HK-2 (cell line): Measurements from ENCODE around the gene KIAA0825.

Experiments used
- DNase-seq: peaks from one replicate; pipeline ENCODE4 v3.0.0-alpha.2; 2018; ENCODE audit not compliant: unreplicated experiment

Gene KIAA0825

GRCh38 chr5:94308442-94308841, 310.0 kb downstream of the KIAA0825 start:
- no peak for DNase-seq

DNA sequence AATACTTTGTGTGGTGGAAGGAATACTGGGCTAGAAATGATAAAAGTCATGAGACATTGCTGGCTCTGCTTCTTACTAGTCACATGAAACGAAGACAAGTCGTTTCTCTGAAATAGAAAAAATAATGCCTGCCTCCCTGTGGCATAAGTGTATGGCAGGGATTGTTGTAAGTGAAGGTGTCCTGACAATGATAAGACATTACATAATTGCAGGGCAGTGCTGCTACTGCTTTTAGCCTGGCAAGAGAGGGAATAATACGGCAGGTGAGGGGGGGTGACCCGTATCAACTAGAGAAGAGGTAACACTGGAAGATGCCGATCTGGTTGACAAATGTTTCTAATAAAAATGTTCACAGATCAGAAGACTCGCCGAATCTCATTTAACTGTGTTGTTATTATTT, 314.3 kb downstream of the KIAA0825 start:
- no peak for DNase-seq

DNA sequence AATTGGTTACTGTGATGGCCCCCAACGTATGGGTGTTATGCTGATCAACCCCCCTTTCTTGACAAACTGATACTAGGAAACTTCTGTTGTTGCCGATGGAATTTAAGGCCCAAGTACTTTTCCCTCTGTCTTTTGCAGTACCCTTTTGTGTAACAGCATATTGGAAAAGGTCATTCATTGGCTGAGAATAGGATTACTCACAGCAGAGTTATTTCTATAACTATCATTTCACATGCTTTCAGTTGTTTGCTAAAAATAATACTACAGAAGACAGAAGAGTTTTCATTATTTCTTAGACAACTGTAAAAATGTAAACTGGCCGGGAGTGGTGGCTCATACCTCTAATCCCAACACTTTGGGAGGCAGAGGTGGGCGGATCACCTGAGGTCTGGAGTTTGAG, 329.5 kb downstream of the KIAA0825 start:
- no peak for DNase-seq

GRCh38 chr5:94285984-94286383, 332.4 kb downstream of the KIAA0825 start:
- no peak for DNase-seq

- DNase-seq: no peak
Measured at GRCh38 chr5:94283093-94283492, 335.3 kb downstream of the KIAA0825 start.

- no peak for DNase-seq
Measured at GRCh38 chr5:94281236-94281801, 337.1 kb downstream of the KIAA0825 start.

GRCh38 chr5:94276751-94277150, 341.7 kb downstream of the KIAA0825 start:
- DNase-seq: no peak

DNA sequence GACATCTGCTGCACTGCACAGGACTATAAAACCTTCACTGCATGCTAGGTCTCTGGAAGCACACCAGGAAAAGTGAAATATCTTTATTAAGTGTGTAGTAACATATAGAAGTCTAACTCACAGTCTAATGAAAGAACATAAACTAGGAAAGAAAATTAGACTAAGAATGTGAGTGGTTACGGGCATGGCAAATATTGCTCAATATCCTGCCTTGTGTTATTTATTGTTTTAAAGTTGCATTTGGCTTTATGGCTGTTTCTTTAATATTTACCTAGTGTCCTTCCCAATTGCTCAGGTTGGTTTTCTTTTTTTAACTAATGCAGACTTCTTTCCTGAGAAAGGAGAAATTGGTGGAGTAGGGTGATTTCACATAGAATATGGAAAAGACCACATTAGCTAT, 342.4 kb downstream of the KIAA0825 start:
- no peak for DNase-seq

- no peak for DNase-seq
Measured at GRCh38 chr5:94274707-94275106, 343.7 kb downstream of the KIAA0825 start.

DNA sequence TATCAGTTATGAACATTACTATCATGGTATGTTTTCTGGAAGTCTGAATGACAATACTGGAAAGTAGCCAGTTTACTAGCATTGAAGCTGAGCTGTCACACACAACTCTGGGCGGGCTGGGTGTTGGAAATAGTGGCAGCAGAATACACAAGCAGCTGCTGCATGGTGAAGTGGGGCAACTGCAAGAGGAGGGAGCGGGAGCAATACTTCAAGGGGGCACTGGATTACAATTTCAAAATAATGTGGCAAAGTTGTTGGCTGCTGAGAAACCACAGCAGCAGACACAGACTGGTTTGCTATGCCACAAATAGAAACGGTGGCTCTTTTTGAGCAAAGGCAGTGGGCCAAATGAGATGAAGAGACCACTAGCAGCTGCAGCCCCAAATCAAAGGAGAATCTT, 350.2 kb downstream of the KIAA0825 start:
- DNase-seq: no peak

- DNase-seq: no peak
Measured at GRCh38 chr5:94267350-94267899, 351.0 kb downstream of the KIAA0825 start.

- no peak for DNase-seq
Measured at GRCh38 chr5:94266170-94266569, 352.2 kb downstream of the KIAA0825 start.

DNA sequence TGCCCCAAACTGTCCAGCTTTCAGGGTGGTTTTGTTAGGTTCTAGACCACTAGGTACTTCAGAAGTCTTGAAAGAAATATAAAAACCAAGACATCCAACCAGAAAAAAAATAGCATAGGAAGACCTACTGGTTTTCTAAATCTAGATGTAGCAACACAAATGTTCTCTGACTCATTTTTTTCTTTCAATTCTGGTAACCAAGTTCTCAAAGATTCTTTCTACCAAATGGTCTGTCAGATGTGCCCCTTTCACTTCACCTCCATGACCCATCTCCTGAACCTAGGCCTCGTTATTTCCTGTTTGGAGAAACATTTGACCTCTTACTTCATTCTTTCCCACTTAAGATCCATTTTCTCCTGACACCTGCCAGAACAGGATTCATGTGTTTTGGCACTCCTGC, 355.3 kb downstream of the KIAA0825 start:
- no peak for DNase-seq

DNA sequence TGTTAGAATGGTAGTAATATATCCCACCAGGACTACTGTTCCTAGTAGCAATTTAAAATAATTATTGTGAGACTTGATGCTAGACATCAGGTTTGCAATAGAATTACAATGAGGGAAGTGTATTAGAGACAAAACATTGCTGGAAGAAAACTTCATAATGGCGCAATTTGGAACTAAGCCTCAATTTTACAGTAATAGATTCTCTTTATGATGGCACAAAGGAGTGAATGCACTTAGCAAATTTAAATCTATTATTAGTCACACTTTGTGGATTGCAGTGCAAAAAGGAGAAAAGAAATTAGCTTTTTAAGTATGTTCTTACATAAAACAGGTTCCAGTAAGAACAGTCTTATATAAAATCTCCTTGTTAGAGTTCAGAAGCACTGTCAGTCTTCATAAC, 358.3 kb downstream of the KIAA0825 start:
- no peak for DNase-seq

DNA sequence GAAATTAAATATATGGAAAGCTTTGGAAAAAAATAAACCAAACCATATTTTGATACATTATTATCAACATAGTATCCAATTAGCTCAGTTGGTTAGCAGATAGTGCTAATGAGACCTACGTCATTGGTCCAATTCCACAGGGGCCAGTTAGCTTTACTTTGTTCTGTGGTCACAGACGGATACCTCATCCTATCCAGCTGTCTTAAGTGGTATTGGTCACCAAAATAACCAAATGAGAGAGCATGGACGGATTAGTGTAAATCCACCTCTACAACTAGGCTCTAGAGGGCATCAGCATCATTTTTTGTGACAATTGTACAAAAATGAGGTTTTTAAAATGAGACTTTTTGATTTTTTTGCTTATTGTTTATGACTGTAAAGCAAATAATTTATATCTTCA, 364.2 kb downstream of the KIAA0825 start:
- no peak for DNase-seq

GRCh38 chr5:94250985-94251384, 367.4 kb downstream of the KIAA0825 start:
- no peak for DNase-seq

- DNase-seq: no peak
Measured at GRCh38 chr5:94249430-94249829, 369.0 kb downstream of the KIAA0825 start.

DNA sequence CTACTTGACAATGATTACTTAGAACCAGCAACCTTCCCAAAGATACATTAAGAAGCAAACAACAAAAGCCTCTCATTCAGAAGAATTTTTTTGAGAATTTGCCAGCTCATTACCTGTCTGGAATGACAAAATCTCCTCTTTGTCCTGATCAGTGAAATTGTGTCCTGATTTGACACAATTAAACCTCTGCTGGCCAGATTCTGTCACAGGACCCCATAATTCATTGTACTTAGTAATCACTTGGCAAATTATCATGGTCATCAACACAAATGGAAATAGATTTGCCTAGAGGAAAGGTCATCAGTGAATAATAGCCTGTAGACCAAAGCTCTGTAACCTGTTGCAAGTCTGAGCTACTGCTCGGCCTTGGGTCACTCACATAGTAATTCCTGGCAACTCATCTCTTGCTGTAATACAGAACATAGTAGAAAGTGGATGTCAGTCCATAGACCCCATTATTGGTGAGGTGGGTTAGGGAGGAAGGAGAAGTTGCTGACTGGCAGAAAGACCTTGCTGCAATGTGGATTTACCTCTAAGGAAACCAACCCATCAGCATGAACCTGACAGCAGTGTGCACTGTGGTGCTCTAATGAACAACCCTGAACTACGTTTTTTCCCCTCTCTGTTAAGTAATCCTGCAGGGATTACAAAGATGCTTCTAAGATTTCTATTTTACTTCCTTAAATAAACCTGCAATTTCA, 370.1 kb downstream of the KIAA0825 start:
- DNase-seq: no peak

GRCh38 chr5:94245608-94246007, 372.8 kb downstream of the KIAA0825 start:
- no peak for DNase-seq

- DNase-seq: no peak
Measured at GRCh38 chr5:94244921-94245320, 373.5 kb downstream of the KIAA0825 start.

- no peak for DNase-seq
Measured at GRCh38 chr5:94243612-94244011, 374.8 kb downstream of the KIAA0825 start.

DNA sequence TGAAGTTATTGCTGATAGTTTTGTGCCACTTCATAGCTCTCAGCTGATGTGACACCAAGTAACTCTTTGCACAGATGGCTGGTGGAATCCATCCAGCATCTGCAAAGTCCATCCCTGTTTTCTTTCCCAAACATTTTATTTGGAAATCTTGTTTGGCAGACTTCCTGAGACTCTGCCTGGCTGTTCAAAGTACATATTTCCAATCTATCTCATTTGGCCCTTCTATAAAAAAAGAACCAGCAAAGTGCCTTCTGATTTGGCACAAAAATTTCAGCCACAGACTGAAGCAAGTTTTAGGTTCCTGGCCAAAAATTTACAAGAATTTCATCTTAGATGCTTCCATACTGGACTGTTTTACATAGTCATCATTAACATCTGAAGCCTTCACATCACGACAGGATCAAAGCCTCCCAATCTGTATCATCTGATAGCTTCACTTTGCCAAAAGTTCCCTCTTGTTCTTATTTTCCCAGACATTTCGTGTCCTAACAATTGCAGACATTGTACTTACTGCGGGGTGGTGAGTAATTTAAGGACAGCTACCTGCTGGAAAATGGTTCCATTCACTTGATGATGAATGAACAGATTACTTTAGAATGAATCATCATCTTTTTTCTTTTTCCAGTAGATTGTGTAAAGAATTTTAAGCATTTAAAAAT, 377.3 kb downstream of the KIAA0825 start:
- no peak for DNase-seq

DNA sequence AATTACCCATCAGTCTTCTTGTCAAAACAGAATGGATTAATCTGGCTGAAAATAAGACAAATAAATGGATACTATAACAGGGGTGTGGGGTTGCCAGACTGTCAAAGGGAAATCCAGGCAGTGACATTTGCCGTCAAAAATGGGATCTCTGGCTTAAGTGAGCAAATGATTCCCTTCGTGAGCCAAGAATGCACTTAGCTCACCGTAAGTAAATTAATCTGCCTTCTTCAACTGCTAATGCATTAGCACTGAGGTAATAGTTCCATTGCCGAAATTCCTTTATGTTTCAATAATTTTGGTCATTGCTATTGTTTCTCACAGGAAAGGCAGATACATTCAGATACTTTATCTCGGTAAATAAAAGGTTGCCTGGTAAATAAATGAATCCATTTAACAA, 377.8 kb downstream of the KIAA0825 start:
- DNase-seq: no peak
